NCI-H1694 (cell line): ENCODE data around the gene HDAC6.
"Not testable (repeated sequence)": the region's sequence is repeated elsewhere in the genome, so short reads cannot be mapped to it uniquely, and the experiment has no call there.

Experiments used
- DNase-seq: peaks from one replicate; lab custom pipeline; 2025; lab: John Stamatoyannopoulos, UW

HDAC6 gene

DNA sequence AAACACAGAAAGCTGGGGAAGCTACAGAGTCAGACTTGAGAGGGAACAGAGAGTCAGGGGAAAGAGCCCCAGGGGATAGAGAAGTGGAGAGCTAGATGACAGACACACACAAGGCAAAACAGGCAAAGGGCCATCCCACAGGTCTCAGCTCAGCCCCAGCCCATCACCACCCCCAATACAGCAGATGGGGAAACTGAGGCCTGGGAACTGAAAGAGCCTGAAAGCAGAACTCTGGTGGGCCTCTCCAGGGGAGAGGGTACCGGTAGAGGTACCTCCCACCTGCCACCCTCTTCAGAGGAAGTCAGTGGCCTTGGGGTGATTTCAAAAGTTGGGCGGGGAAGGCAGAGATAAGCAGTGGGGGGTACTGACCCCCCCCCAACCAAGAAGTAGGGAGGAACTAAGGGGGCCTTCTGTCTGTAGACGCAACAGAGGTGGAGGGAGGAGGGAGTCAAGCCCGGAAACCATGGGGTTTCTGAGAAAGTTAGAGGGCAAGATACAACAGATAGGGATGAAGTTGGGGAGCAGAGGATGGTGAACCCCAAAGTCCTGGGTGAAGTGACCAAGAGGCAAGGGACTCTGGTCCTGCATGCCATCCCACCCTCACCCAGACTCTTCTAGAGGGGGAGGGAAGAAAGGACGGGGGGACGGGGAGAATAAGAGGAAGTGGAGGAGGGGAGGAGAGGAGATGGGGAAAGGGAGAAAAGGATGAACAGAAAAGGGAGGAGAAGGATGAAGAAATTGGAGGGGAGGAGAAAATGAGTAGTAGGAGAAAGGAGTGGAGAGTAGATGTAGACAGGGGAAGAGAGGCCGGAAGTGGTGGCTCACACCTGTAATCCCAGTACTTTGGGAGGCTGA, 12.3 kb upstream of the HDAC6 start:
- no peak for DNase-seq

DNA sequence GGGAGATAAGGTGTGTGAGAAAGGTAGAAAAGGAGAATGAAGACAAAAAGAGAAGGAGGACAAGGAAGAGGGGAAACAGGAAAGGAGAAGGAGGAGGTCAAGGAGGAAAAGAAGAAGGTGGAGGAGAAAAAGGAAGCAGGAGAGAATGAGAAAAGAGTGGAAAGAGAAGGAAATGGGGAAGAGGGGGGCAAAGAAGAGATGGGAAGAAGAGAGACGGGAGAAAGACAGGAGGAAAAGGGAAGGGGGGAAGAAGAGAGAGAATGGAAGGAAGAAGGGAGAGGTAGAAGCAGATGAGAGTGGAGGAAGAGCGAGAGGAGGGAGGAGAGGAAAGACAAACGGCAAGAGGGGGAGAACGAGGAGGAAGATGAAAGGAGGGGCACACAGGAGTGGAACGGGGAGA, 11.4 kb upstream of the HDAC6 start:
- no peak for DNase-seq

DNA sequence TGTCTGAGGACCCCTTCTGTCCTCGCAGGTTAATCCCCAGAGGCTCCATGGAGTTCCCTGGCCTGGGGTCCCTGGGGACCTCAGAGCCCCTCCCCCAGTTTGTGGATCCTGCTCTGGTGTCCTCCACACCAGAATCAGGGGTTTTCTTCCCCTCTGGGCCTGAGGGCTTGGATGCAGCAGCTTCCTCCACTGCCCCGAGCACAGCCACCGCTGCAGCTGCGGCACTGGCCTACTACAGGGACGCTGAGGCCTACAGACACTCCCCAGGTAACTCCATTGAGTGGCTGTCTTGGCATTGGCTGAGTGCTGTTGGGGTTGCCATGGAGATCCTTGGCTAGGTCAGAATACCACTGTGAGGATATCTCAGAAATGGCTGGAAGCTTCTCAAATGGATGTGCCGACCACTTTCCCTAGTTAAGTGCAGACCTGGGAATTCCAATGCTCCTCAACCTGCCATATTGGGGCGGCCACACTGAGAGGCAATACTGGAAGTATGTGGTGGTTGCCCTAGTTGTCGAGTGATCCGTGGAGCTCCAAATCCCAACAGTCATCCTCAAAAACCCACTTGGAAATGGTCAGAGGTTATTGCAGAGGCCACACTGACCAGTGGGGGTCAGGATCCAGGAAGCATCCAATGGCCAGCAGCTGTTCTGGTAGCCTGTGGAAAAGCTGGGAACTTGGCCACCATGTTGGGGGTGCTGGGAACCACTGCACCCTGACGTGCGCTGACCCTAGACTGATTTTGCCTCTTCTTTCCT, 10.6 kb upstream of the HDAC6 start:
- no peak for DNase-seq

DNA sequence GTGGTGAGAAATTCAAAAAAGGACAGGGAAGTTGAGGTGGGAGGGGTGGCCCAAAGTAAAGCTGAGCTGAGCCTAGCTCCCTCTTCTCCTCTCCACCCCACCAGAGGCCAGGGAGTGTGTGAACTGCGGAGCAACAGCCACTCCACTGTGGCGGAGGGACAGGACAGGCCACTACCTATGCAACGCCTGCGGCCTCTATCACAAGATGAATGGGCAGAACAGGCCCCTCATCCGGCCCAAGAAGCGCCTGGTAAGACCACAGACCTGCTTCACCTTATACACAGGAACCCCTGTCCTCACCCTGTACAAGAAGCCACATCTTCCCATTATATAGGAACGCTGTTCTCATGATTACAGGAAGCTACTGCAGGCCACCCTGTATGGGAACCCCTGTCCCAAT, 9.6 kb upstream of the HDAC6 start:
- DNase-seq, result no peak

DNA sequence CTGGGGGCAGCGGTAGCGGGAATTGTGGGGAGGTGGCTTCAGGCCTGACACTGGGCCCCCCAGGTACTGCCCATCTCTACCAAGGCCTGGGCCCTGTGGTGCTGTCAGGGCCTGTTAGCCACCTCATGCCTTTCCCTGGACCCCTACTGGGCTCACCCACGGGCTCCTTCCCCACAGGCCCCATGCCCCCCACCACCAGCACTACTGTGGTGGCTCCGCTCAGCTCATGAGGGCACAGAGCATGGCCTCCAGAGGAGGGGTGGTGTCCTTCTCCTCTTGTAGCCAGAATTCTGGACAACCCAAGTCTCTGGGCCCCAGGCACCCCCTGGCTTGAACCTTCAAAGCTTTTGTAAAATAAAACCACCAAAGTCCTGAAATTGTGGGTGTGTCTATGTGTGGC, 7.9 kb upstream of the HDAC6 start:
- no peak for DNase-seq

DNA sequence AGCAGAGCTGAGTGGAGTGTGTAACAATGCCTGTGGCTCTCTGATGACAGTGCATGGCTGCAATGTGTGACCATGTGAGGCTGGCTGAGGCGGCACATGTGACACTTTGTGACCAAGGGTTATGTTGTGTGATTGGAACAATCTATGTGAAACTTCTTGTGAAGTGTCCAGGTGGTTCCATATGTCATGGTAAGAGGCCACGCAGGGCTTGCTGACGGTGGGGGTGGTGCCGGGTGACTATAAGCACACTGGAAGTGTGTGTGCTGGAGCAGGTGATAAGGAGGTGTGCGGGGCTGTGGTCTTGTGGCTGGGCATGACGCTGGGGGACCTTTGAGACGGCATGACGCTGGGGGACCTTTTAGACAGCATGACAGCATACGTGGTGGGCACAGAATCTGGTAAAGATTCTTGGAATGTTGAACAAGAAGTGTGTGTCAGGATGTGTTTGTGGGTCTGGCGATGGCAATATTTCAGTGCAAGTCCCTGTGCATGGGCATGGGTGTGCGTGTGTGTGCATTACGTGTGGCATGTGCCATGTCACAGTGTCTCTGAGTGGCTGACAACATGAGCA, 7.4 kb upstream of the HDAC6 start:
- no peak for DNase-seq

DNA sequence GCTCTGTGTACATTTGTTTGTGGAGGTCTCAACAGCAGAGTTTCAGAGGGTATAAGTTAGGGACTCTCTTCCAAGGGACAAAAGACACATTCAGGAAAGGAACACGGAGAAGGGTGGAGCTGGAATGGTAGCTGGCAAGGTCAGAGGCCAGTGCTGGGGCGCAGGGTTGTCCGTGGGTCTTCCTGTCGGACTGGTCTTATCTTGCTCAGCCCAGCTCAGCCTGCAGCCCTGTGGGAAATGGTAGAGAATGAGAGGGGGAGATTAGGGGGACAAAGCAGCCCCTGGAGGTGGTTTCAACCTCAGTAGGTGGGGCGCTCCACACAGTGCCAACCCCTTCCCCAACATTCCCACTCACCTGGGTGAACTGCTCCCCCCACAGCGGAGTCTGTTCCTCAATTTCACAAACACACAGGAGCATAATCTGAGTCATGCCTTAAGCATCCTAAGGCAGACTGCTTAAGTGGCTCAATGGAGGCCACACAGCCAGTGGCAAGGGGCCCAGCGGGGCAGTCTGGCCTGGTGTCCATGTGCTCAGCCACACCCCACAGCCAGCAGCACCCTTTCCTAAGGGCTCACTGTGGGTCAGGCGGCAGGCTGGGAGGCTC, 6.9 kb upstream of the HDAC6 start:
- DNase-seq, result no peak

DNA sequence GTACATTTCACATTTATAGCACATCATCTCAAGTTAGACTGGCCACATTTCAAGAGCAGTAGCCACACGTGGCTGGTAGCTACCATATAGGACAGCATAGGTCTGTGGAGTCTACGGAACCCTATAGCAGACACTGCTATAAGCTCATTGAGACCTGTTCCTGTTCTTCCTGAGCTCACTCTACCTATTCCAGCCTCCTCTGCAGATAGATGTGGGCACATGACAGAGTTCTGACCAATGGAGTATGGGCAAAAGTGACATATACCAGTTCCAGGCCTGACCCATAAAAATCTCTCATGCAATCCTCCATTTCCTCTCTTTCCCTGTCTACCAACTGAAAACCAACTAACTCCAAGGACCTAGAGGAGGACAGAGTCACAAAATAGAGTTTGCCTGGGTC, 3.5 kb upstream of the HDAC6 start:
- DNase-seq, result no peak

DNA sequence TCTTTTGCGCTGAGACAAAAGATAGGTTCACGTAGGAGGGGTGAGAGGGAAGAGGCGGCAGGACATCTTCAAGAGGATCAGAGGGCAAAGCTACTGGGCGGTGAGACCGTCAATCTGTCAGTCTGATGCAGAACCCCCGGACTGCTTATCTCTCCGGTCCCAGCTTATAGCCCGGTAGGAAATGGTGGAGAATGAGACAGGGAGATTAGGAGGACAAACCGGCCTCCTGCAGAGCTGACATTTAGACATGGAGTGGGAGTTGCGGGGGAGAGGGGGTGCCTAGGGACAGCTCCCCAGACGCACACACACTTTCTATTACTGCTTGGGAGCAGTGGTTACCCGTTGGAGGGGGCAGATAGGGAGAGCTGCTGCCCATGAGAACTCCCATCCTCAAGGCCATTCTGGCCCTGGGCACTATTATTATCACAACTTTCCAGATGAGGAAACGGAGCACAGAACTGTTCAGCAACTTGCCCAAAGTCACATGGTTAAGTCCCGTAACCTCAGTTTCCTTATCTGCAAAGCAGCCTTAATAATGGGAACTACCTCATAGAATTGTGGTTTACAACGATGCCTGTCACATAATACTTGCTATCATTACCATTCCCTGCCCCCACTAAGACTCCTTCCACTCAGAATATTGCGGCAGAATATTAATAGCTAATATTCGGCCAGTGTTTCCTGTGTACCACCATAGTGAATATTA, 1.1 kb upstream of the HDAC6 start:
- DNase-seq, result no peak

DNA sequence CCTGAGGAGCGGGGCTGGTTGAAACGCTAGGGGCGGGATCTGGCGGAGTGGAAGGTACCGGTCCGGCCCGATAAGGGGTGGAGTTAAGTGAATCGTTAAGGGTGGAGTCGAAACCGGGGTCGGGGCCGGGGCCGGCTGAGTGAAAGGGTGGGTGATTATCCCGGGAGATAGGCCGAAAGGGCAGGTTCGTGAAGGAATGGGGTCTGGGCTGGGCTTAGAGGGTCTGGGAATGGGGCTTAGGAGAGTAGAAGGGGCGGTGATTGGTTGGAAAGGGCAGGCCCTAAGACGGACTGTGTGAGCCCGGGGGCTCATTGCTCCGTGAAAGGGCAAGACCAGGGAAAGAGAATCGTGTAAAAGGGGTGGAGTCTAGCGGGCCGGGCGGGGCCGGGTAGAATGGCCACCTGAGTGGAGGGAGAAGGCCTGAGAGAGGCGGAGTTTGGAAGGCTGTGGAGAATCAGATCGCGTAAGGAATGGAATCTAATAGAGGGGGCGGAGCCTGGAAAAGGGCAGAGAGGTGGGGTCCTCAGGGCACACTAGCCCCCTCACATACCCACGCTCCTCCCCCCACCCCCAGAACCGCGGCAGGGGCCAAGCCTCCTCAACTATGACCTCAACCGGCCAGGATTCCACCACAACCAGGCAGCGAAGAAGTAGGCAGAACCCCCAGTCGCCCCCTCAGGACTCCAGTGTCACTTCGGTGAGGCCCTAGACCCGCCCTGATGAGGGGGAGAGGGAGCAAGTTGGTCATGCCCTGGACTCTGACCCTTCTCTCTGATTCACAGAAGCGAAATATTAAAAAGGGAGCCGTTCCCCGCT, 430 bp downstream of the HDAC6 start:
- peak; percentile 85 for DNase-seq

DNA sequence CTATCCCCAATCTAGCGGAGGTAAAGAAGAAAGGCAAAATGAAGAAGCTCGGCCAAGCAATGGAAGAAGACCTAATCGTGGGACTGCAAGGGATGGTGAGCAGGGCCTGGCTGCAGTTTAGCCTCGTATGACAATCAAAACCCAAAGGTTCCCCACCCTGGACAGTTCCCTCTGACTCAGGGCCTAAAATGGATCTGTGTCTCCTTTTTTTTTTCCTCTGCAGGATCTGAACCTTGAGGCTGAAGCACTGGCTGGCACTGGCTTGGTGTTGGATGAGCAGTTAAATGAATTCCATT, 986 bp downstream of the HDAC6 start:
- no peak for DNase-seq

DNA sequence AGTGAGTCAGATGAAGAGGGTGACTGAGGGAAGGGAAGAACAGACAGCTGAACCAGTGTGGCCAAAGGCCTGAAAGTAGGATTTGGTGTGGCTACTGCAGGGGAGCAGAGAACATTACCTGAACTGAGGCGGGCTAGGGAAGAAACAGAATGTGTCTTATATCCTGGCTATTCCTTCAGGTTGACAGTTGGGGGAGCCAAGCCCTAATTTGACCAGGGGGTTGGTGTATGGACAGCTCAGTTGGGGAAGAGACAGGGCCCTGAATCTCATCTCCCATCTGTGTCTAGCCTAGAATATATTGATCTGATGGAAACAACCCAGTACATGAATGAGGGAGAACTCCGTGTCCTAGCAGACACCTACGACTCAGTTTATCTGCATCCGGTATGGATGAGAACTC, 4.2 kb downstream of the HDAC6 start:
- no peak for DNase-seq

DNA sequence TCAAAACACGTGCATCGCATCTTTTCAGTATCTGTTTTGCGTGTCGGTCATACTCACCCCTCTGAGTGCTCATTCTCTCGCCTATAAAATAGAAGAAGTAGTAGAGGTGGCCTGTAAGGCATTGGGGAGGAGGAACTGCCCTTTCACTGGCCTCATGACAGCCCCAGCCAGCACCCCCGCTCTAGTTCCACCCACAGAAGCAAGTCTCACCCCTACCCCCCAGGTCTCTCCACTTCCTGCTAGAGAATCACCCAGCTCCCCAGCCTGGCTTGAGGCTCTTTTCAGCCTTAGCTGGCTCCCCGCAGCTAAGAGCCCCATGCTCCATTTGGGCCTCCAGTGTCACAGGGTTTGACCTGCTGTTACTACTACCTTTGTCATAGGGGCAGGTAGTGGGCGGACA, 11.8 kb downstream of the HDAC6 start:
- DNase-seq, result no peak

DNA sequence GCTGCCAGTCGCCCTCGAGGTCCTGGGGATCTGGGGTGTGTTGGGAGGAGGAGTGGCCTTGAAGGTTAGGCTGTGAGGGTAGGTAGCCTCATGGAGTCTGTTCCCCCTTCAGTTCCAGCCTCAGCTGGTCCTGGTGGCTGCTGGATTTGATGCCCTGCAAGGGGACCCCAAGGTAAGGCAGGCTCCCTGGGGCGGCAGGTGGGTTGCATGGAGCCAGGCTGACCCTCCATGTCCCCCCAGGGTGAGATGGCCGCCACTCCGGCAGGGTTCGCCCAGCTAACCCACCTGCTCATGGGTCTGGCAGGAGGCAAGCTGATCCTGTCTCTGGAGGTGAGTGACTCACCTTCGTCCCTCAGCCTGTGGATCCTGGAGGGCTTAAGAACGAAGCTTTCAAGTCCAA, 12.9 kb downstream of the HDAC6 start:
- no peak for DNase-seq

DNA sequence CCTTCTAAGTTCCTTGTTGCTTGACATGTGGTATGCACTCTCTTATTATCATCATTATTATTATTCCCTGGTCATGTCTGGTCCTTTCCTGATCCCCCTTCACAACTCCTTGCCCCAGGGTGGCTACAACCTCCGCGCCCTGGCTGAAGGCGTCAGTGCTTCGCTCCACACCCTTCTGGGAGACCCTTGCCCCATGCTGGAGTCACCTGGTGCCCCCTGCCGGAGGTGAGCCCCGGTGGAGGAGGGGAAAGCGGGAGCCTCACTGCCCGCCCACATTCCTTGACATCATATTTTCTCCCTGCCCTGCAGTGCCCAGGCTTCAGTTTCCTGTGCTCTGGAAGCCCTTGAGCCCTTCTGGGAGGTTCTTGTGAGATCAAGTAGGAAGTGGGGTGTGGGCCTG, 13.4 kb downstream of the HDAC6 start:
- no peak for DNase-seq

DNA sequence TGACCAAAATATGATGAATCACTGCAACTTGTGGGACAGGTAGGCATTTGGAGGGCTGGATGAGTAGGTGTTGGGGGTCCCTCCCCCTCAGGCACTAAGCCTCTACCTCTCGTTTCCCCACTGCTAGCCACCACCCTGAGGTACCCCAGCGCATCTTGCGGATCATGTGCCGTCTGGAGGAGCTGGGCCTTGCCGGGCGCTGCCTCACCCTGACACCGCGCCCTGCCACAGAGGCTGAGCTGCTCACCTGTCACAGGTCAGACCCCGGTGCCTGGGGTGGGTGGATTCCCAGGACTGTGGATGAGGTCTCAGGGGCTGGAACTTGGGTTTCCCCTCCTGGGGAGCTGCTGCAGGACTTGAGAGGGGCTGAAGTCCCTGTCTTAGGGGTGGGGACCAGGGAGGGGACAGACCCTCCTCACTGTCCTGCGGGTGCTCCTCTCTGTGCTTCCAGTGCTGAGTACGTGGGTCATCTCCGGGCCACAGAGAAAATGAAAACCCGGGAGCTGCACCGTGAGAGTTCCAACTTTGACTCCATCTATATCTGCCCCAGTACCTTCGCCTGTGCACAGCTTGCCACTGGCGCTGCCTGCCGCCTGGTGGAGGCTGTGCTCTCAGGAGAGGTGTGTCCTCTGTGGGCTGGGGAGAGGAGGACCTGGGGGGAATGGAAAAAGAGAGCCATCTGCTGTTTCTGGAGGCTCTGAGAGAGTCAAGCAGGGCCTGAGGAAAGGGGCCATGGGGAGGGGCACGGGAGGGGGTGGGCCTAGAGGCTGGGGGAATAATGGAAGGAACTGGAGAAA, 14.3 kb downstream of the HDAC6 start:
- peak; percentile 17 for DNase-seq

DNA sequence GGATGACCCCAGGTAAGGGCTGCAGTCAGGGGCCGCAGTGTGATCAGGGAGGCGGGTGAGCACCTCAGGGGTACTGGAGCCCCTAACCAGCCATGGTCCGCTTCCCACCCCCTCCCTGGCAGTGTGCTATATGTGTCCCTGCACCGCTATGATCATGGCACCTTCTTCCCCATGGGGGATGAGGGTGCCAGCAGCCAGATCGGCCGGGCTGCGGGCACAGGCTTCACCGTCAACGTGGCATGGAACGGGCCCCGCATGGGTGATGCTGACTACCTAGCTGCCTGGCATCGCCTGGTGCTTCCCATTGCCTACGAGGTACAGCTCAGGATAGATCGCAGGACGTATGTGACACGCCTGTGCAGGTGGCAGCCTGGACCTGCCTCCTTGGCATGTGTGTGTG, 16.2 kb downstream of the HDAC6 start:
- DNase-seq, result no peak

DNA sequence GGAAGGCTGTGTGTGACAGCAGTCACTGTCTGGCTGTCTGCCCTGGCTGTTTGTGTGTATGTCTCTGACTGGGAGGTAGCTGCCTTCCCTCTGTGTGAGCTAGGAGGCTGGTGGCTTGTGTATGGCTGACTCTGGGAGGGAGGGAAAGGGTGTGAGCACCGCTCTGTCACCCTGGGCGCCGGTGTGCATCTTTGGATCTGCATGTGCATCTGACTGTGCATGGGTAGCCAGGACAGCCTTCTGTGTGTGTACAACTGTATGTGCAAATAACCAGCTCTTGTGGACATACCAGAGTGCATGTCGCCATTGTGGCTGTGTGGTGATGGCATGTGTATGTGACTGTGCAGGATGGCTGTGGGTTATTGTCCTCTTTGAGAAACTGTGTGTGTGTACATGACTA, 17.0 kb downstream of the HDAC6 start:
- DNase-seq, result peak; percentile 13

DNA sequence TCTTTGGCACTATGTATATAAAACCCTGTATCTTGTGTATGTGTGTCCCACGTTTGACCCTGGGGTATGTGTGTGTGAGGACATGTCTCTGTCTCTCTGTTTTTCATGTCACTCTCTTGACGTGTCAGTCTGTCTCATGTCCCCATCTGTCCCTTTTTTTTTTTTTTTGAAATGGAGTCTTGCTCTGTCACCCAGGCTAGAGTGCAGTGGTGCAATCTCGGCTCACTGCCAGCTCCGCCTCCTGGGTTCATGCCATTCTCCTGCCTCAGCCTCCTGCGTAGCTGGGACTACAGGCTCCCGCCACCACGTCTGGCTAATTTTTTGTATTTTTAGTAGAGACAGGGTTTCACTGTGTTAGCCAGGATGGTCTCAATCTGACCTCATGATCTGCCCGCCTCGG, 17.5 kb downstream of the HDAC6 start:
- not testable (repeated sequence) for DNase-seq

DNA sequence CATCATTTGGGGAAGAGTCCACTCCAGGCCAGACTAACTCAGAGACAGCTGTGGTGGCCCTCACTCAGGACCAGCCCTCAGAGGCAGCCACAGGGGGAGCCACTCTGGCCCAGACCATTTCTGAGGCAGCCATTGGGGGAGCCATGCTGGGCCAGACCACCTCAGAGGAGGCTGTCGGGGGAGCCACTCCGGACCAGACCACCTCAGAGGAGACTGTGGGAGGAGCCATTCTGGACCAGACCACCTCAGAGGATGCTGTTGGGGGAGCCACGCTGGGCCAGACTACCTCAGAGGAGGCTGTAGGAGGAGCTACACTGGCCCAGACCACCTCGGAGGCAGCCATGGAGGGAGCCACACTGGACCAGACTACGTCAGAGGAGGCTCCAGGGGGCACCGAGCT, 21.2 kb downstream of the HDAC6 start:
- no peak for DNase-seq

DNA sequence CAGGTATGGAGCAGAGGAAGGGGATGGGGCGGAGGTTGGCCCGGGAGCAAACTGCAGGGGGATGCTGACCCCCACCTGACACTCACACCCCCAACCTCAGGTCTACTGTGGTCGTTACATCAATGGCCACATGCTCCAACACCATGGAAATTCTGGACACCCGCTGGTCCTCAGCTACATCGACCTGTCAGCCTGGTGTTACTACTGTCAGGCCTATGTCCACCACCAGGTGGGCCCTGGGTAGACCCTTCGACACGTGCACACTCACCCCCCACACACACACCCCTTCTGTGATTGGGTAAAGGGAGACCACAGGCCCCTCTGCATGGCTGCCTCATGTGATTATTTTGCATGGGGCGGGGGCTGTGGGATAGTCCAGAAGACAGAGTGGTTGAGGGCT, 22.2 kb downstream of the HDAC6 start:
- no peak for DNase-seq
